Measurements from ENCODE around the gene FASN.

DNA sequence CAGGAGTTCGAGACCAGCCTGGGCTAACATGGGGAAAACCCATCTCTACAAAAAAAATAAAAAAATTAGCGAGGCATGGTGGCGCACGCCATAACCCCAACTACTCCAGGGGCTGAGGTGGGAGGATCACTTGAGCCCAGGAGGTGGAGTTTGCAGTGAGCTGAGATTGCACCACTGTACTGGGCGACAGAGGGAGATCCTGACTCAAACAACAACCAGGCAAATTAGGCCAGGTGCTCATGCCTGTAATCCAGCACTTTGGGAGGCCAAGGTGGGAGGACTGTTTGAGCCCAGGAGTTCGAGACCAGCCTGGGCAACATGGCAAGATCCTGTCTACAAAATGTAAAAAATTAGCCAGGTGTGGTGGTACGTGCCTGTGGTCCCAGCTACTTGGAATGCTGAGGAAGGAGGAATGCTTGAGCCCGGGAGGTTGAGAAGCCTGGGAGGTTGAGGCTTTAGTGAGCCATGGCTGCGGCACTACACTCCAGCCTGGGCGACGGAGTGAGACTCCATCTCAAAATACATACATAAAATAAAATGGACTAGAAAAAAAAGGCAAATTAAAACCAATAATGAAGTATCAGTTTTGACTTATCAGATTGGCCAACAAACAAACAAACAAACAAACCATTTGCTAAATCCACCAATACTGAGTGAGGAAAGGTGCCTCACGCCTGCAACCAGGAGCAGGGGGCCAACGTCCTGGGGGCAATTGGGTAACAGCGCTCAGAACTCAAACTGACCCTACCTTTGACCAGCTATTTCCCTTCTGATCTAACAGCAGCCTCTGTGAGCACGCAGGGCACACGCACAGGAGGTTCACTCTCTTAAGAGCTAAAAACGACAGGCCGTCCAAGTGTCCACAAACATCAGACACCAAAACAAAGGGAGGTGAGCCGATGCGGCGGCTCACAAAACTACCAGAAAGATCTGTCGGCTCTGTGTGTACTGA lies 19.4 kb upstream of the FASN start:
- TF ChIP-seq CTCF (IDR thresholded peaks at IDR 0.05): no peak
- no peak for TF ChIP-seq POLR2A (IDR thresholded peaks at IDR 0.05)
